Endothelial cell of umbilical vein (primary cell): ENCODE measurements around the gene FASLG.

ENCODE experiments used
- CTCF ChIP-seq, 2 donors: IDR thresholded peaks; 1 replicate in 1 of 2; 2 replicates in 1 of 2; pipeline ENCODE4 v1.5.1; 2011; ENCODE audit warnings: low read length in 2 of 2, mild to moderate bottlenecking in 2 of 2, moderate library complexity in 2 of 2, control low read depth in 1 of 2, inconsistent platforms in 1 of 2, low read depth in 1 of 2; ENCODE audit not compliant: insufficient read depth in 1 of 2; ENCODE audit errors: extremely low read depth in 1 of 2
- EZH2 ChIP-seq: IDR thresholded peaks from 2 replicates; pipeline ENCODE4 v1.6.1; 2012; ENCODE audit warnings: borderline replicate concordance, low read depth, mild to moderate bottlenecking, moderate library complexity, low read length, inconsistent platforms; ENCODE audit not compliant: severe bottlenecking
- FOS ChIP-seq: IDR thresholded peaks from 2 replicates; pipeline ENCODE4 v1.6.1; 2011; ENCODE audit warnings: mild to moderate bottlenecking, low read length, moderate library complexity, borderline replicate concordance; ENCODE audit not compliant: insufficient read depth
- GATA2 ChIP-seq: IDR thresholded peaks from 2 replicates; pipeline ENCODE4 v1.7.0; 2011; ENCODE audit warnings: low read depth, mild to moderate bottlenecking, moderate library complexity, mixed read lengths, low read length; ENCODE audit not compliant: insufficient read length, insufficient read depth
- JUN ChIP-seq: IDR thresholded peaks from 2 replicates; pipeline ENCODE4 v1.6.1; 2011; ENCODE audit warnings: borderline replicate concordance, low read depth; ENCODE audit not compliant: insufficient read length, insufficient read depth
- MAX ChIP-seq: IDR thresholded peaks from 2 replicates; pipeline ENCODE4 v1.6.1; 2011; ENCODE audit not compliant: insufficient read depth, insufficient read length
- MYC ChIP-seq: IDR thresholded peaks from one replicate; pipeline ENCODE4 v1.6.1; 2011; ENCODE audit warnings: mild to moderate bottlenecking, low read depth, low read length
- POLR2A ChIP-seq: IDR thresholded peaks from 2 replicates; pipeline ENCODE4 v1.6.1; 2012; ENCODE audit warnings: low read depth, mild to moderate bottlenecking, control low read depth, low read length
- POLR2AphosphoS5 ChIP-seq: IDR thresholded peaks from 2 replicates; pipeline ENCODE4 v1.6.1; 2012; ENCODE audit warnings: low read depth, mild to moderate bottlenecking, control low read depth, low read length, moderate library complexity; ENCODE audit not compliant: insufficient read depth

GRCh38 chr1:172616195-172616594 is 42.7 kb upstream of the FASLG start:
- no peak for TF ChIP-seq CTCF (IDR thresholded peaks at IDR 0.05; ENCODE audit: extremely low read depth in 1 of 2, insufficient read depth in 1 of 2, low read depth in 1 of 2, low read length in 2 of 2)
- TF ChIP-seq JUN: no peak
- TF ChIP-seq GATA2: no peak
- TF ChIP-seq EZH2: no peak
- TF ChIP-seq POLR2A: no peak
- TF ChIP-seq MAX: no peak
- TF ChIP-seq POLR2AphosphoS5: no peak
- no peak for TF ChIP-seq FOS
- no peak for TF ChIP-seq MYC
